NCI-H2081 treated with DMSO at 0.1 percent for 48 hours (cell line): ENCODE measurements around the gene GTPBP3.
"Not testable (repeated sequence)": the region's sequence is repeated elsewhere in the genome, so short reads cannot be mapped to it uniquely, and the experiment has no call there.

Source experiments
- DNase-seq: peaks from one replicate; lab custom pipeline; 2025; lab: John Stamatoyannopoulos, UW

The GTPBP3 gene

DNA sequence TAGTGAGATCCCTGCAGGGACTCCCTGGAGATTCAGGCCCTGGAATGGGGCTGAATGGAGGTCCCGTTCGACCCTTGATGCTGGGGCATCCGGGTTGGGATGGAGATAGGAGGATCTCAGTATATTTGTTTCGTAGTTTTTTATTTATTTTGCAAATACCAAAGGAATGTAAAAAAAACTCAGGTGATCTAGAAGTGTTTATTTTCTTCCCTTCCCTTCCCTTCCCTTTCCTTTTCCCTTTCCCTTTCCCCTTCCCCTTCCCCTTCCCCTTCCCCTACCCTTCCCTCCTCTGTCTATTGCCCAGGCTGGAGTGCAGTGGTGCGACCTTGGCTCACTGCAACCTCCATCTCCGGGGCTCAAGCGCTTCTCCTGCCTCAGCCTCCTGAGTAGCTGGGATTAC lies 4.5 kb downstream of the GTPBP3 start:
- no peak for DNase-seq

DNA sequence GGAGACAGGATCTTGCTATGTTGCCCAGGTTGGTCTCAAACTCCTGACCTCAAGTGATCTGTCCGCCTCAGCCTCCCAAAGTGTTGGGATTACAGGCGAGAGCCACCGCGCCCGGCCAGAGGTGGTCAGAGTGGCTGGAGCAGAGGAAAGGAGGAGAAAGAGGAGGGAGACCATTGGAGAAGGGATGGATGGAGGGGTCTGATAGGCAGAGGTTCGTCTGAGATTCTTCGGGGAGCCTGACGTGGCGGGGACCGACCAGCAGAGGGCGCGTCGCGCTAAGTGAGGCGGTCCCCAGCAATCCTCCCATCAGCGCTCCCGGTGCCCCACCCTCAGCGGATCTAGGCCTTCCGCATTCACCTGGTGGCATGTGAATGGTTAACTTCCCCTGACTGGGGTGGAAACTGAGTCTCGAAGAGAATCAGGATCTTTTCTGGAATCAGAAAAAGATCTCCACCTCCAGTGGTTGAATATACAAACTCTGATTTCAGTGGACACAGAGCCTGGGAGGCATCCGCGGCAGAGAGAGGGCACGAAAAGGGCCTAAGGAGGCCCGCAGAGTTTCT lies 8.8 kb downstream of the GTPBP3 start:
- no peak for DNase-seq

DNA sequence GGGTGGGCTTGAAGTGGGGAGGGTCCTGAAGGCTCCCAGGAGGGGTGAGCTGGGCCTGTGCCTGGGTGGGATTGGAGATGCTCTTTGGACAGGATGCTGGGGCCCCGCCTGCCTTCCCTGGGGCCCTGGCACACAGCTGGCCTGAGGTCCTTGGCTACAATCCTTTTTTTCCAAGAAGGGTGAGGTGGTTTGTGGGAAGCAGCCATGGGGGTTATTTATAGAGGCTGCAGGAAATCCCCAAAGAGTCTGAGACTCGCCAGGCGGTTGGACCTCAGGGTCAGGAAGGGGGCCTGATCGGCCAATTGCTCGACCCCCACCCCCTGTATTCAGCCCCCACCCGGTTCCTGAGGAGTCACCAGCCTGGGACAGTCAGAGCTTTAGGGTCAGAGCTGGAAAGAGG lies 10.0 kb downstream of the GTPBP3 start:
- no peak for DNase-seq

DNA sequence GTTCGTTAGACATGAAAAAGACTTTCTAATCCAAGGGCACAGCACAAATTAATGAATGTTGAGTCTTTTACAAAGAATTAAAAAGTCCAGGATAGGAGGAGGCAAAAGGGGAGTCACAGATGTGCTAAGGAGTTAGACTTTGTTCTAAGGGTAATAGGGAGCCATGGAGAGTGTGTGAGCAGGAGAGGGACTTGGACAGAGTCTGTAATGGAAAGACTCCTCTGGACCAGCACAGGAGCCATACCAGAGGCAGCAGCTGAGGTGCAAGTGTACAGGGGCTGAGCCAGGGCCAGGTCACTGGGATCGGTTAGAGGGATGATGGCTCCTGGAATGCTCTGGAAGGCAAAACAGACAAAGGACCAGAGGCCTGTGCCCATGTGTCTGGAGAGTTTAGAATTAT lies 10.5 kb downstream of the GTPBP3 start:
- no peak for DNase-seq

DNA sequence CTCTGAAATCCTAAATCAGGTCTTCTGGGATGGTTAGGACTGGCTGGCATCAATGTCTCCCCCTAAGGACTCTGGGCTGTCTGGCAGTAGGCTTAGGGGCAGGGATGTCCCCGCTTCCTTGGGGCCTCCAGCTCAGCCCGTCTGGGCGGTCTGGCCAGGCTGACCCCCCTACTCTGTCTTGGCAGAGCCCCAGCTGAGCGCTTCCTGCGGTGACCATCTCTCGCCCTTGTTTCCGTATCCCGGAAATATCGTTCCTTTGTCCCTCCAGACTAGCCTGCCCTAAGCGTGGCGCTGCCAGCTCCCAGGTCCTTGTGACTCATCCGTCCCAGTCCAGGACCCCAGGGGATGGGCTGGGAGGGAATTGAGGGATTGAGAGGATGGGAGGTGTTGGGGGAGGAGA lies 11.3 kb downstream of the GTPBP3 start:
- no peak for DNase-seq

DNA sequence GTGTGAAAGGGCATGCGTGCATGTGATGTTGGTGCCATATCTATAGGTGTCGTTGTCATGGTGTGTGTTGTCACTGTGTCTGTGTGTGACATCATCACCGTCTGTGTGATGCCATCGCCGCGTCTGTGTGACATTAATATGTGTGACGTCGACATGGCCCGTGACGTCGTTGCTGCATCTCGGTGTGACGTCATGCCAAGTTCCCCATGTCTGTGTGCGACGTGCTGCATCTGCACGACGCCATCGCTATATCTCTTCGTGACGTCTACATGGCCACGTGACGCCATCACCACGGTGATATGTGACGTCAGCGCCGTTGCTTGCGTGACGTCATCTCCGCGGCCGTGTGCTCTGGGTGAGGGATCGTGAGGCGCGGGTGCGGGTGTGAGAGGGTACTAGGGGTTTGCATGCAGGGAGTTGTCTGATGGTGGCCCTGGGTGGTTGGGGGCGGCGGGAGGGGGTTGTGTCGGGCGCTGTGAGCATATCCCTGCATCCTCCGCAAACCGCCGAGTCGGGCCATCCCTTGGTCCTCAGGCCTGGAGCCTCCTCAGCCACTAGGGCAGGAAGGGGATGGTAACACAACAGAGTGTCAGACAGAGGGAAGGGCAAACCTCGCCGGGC lies 14.6 kb downstream of the GTPBP3 start:
- DNase-seq = no peak

DNA sequence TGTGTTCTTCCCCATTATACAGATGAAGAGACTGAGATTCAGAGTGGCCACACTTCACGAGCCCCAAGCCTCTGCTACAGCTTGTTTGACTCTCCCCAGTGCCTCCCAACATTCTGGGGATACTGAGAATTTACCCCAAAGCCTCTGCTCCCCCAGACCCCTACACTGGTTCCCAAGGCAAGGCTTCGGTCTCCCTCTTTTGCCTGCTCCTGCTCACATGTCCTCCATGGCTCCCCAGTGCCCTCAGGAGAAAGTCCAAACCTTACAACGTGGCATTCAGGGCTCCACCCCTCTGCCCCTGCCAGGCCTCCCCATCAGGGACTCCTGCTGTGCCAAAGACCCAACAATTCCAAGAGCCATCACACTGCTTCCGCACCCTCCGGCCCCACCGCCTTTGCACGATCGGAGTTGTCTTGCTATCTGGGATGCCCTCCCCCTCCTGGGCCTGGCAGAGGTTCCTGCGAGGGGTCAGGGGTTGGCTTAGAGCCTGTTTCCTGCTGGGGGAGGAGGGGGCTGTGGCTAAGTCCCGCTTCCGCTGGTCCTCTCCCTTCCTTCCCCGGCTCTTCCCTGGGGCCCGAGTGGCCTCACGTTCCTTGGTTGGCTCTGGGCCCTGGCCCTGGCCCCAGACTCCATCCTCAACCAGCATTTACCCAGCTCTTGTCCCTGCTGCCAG lies 15.4 kb downstream of the GTPBP3 start:
- DNase-seq = no peak

DNA sequence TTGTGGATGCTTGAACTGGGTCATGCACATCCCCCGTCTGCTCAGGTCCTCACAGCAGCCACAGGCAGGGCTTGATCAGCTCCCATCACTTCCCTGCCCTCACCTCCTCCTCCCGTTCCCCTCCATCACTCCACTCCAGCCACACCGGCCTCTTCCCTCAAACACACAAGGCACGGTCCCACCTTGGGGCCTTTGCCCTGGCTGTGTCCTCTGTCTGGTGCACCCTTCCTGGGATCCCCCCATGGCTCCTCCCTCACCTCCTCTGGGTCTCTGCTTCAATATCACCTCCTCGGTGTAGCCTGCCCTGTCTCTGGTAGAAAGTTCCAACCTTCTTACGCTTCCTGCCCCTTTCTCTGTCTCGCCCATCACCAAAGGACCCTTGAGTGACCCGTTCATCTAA lies 16.0 kb downstream of the GTPBP3 start:
- DNase-seq = no peak

DNA sequence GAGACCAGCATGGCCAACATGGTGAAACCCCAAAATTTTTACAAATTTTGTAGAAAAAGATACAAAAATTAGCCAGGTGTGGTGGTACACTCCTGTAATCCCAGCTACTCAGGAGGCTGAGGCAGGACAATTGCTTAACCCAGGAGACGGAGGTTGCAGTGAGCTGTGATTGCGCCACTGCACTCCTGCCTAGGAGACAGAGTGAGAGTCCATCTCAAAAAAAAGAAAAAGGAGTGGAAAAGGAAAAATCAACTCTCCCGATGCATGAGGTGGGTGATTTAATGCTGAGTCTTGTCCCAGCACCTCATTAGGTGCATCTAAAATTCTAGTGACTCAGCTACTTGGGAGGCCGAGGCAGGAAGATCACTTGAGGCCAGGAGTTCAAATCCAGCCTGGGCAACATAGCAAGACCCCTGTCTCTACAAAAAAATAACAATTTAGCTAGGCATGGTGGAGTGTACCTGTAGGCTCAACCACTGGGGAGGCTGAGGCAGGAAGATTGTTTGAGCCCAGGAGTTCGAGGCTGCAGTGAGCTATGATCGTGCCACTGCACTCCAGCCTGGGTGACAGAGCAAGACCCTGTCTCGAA lies 19.8 kb downstream of the GTPBP3 start:
- DNase-seq = no peak

DNA sequence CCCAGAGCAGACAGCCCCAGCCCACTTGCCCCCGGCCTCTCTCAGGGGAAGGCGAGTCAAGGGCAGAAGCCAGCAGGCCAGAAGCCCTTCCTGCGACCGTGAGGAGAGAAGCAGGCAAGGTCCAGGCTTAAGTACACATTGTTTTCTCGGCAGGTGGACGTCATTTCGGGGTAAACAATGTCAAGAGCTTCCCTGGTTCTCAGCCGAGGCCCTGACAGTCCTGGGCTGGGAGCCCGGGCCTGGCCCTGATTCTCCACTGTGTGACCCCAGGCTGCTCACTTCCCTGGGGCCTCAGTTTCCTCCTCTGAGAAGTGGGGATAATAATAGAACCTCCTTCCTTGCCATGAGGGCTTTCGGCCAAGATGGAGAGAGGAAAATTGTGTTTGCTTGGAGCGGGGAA lies 20.4 kb downstream of the GTPBP3 start:
- DNase-seq = no peak

DNA sequence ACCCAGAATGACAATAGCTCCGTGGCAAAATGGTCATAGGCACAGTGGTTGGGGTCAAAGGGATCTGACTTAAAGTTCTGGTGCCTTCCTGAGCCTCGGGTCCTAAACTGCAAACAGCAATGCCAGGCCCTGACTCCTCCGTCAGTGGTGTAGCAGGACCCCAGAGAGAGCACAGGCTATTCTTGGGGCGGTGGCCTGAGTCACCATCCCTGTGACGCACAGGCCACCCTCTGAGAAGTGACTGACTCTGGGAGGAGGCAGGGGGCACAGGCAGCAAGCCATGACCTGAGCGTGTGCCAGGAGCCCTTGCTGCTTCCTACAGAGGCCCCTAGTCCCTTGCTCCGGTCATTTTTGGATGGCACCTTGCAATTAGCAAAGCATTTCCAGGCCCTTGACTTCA lies 21.0 kb downstream of the GTPBP3 start:
- DNase-seq = no peak

DNA sequence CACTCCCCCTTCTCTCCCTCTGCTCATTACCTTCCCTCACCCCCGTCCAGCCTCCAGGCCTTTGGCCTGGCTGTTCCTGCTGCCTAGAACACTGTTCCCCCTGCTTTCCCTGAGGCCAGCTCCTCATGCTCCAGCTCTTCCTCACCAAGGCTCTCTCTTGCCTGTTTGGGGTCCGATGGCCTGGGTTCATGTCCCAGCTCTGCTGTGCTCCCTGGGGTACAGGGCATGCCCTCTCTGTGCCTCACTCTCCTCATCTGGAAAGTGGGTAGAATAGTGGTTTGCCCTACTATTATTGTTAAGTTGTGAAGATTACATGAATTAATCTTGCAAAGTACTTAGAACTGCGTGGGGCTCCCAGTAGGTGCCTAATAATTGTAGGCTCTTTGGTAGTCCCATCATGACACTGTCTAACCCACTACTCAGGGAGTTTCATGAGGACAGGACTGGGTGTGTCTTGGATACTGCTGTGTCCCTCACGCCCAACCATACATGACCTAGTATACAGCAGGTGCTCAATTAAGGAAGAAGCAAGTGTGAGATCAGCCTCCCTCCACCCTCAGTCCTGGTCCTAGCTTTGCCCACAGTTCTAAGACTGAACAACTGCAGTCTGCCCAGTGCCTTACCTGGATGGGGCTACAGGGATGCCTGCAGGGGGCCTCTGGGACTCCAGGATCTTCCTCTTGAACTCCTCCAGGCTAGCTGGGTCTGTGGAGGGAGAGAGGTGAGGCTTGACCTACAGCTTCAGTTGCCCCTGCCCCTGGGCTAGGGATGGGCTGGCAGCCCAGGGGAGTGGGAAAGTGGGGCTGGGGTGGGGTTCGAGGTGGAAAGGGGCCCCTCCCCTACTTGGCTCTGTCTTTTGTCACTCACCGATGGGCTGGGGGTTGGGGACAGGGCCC lies 22.8 kb downstream of the GTPBP3 start:
- DNase-seq = no peak

DNA sequence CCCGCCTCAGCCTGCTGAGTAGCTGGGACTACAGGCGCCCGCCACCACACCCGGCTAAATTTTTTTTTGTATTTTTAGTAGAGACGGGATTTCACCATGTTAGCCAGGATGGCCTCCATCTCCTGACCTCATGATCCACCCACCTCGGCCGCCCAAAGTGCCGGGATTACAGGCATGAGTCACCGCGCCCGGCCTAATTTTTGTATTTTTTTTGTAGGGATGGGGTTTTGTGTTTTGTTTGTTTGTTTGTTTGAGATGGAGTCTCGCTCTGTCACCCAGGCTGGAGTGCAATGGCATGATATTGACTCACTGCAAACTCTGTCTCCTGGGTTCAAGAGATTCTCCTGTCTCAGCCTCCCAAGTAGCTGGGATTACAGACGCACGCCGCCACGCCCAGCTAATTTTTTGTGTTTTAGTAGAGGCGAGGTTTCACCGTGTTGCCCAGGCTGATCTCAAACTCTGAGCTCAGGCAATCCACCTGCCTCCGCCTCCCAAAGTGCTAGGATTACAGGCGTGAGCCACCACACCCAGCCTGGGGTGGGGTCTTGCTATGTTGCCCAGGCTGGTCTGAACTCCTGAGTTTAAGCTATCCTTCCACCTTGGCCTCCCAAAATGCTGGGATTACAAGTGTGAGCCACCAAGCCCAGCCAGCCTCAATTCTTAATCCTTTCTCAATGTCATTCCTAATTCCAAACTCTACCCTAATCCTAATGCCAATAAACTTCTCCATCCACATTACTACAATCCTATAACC lies 26.7 kb downstream of the GTPBP3 start:
- DNase-seq = not testable (repeated sequence)

DNA sequence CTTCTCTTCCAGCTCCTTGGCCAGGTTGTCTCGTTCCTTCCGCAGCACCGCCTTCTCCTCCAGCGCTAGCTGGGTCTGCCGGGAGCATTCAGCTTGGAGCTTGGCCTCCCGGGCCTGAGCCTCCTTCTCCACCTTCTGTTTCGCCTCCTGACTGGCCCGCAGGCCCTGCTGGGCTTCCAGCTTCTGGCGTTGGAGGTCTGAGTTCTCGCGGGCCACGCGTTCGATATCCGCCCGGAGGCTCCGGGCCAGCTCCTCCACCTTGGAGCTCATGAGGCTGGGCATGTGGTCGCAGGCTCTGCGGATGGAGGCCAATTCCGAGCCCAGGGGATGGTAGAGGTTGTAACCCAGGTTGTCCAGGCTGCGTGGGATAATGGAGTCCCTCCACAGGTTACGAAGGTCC lies 28.0 kb downstream of the GTPBP3 start:
- DNase-seq = no peak

DNA sequence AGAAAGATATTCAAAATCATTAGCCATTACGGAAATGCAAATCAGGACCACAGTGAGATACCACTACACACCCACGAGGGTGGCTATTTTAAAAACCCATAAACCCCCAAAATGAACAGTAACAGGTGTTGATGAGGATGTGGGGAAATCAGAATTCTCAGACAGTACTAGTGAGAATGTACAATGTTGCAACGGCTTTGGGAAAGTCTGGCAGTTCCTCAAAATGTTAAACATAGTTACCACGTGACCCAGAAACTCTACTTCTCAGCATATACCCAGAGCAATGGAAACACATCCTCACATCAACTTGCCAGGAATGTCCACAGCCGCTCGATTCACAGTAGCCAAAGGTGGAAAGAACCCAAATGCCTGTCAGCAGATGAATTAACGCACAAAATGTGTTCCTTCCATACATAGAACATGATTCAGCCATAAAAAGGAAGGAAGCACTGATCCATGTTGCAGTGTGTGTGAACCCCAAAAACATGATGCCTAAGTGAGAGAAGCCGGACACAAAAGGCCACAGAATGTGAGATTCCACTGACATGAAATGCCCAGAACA lies 32.8 kb downstream of the GTPBP3 start:
- DNase-seq = no peak

DNA sequence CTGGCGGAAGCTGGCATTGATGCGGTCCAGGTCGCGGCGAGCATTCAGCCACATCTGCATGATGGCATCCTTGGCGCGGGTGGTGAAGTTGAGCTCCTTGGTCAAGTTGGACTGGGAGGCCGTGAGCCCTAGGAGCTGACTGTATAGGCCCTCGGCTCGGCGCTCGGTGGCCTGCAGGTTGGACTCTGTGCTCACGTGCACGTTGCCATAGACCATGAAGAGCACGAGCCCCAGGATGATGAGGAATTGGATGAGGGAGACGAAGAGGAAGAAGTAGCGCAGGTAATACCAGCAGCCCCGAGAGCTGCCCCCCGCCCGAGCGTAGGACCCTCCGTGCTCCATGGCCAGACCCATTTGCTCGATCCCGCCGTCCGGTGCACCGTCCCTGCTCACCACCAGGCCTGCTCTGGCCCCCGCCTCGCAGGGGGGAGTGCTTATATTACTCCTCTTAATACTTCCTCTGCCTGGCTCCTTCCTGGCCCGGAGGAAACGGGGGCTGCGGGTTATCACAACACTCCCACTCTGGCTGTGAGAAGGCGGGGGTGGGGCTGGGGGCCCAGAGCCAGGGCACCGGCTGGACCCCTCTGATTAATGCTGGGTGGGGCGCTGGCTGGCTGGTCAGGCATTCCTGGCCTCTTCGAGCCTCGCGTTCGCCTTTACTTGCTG lies 39.7 kb downstream of the GTPBP3 start, which contains the start of gene PLVAP:
Gene PLVAP (minus strand): TSS at position 408 of the 666 bp plus-strand sequence. CDS start 54 bp downstream, at position 354.
- DNase-seq = no peak

DNA sequence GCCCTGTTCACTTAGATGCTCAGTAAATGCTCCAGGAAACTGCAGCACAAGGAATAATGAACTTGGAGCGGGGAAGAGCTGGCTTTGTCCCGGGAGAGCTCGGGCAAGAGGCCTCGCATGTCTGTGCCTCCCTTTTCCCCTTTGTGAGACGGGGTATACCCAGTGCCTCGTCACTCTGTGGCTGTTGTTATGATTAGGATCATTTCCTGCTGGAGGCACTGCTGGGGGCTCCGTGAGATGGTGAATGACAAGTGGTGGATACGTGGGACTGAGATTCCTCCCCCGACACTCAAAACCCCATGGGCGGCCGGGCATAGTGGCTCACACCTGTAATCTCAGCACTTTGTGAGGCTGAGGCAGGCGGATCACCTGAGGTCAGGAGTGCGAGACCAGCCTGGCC lies 40.9 kb downstream of the GTPBP3 start:
- DNase-seq = no peak

DNA sequence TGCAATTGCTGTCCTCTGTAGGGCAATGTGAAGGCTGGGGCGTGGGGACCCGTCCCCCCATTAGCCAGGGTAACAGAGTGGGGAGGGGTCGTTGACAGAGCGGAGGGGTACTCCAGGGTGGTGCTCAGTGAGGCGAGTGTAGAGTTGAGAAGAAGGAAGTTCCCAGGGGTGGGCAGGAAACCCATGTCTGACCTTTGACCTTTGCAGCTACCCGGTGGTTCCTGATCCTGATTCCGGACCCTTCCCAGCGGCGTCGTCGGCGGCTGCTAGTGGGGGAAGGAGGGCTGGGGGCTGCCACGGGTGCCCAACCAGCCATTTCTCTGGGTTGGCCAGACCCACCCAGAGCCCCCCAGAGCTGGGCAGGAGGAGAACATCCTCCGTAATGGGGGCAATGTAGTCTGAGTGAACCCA lies 41.9 kb downstream of the GTPBP3 start:
- DNase-seq = no peak

DNA sequence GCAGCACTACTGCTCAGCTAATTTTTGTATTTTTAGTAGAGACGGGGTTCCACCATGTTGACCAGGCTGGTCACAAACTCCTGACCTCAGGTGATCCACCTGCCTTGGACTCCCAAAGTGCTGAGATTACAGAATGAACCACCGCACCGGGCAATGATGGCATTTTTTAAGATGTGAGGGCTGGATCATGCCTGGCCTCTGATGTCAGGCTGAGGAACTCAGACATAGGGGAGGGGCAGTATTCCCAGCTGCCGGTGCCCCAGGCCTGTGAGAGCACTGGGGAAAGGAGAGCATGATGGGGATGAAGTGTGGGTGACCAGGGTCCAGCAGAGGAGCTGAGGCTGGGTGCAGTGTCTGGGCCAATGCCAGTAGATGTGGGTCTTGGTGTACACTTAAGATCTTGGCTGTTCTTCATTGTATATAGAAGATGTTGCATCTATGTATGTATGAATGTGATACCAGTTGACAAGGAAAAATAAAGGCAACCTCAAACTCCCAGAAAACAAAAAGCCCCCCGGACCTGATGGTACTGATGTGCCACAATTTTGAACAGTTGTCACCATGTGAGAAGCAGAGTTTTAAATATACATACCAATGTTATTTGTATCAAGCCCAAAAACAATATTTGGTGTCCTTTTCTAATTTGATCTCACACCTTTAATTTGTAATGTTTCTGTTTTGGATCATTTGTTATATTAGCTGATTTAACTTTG lies 43.2 kb downstream of the GTPBP3 start:
- no peak for DNase-seq
